Nephron (organoid): ENCODE measurements around the gene NOL4L.

ENCODE experiments used
- H3K27ac Mint-ChIP-seq, 3 experiments: 2 replicates each; pipeline ENCODE4 v1.8.0; 2020; ENCODE audit warnings: mixed read lengths in 3 of 3, mild to moderate bottlenecking in 2 of 3, moderate library complexity in 1 of 3
- H3K27me3 Mint-ChIP-seq: 2 replicates; pipeline ENCODE4 v1.8.0; 2021; ENCODE audit warnings: low read depth, mild to moderate bottlenecking, moderate library complexity, mixed read lengths
- H3K36me3 Mint-ChIP-seq: 2 replicates; pipeline ENCODE4 v1.8.0; 2020; ENCODE audit warnings: low read depth, mixed read lengths
- H3K4me1 Mint-ChIP-seq: 2 replicates; pipeline ENCODE4 v1.8.0; 2020; ENCODE audit warnings: mixed read lengths
- H3K4me3 Mint-ChIP-seq, 3 experiments: 2 replicates each; pipeline ENCODE4 v1.8.0; 2020; ENCODE audit warnings: mild to moderate bottlenecking in 3 of 3, mixed read lengths in 3 of 3, moderate library complexity in 2 of 3
- H3K9me3 Mint-ChIP-seq: 2 replicates; pipeline ENCODE4 v1.8.0; 2020; ENCODE audit warnings: mixed read lengths
- CTCF ChIP-seq, 3 experiments: fragments of 200-600 bp; sonication (generic); IDR thresholded peaks; one replicate each; pipeline ENCODE4 v1.5.0; 2021; ENCODE audit warnings: antibody characterized with exemption in 3 of 3; ENCODE audit not compliant: unreplicated experiment in 3 of 3

NOL4L gene

GRCh38 chr20:32560989-32561830 is 23.9 kb downstream of the NOL4L start:
- Mint-ChIP-seq H3K4me3 (no peak overlapping the region), H3K36me3 (no peaks in the 10 kb centered on the region), H3K27me3 (peaks cover 4% of the 10 kb centered on the region), H3K27ac (peak overlapping the region; percentile 29 to 42 (median 31)), H3K9me3 (no peaks in the 10 kb centered on the region), H3K4me1 (peaks cover 47% of the 10 kb centered on the region)
- TF ChIP-seq CTCF (IDR thresholded peaks at IDR 0.05; ENCODE audit: unreplicated experiment in 3 of 3), result no peak

- H3K36me3 Mint-ChIP-seq, result peaks cover under 1% of the 10 kb centered on the region
- H3K27ac Mint-ChIP-seq, result peak overlapping the region; percentile 31 to 54 (median 50)
- no peaks in the 10 kb centered on the region for H3K9me3 Mint-ChIP-seq
- no peak overlapping the region for H3K4me3 Mint-ChIP-seq
- peaks cover 47% of the 10 kb centered on the region for H3K4me1 Mint-ChIP-seq
- no peak for TF ChIP-seq CTCF (IDR thresholded peaks at IDR 0.05; ENCODE audit: unreplicated experiment in 3 of 3)
- H3K27me3 Mint-ChIP-seq, result peaks cover 4% of the 10 kb centered on the region
Observed at GRCh38 chr20:32560482-32560988, 24.6 kb downstream of the NOL4L start.

- H3K27me3 Mint-ChIP-seq, result peaks cover 4% of the 10 kb centered on the region
Observed at GRCh38 chr20:32559753-32560380, 25.3 kb downstream of the NOL4L start.

GRCh38 chr20:32559205-32559752 is 25.9 kb downstream of the NOL4L start:
- H3K9me3 Mint-ChIP-seq, result no peaks in the 10 kb centered on the region

More at GRCh38 chr20:32559753-32560380, 25.3 kb downstream of the NOL4L start:
- Mint-ChIP-seq H3K27ac (peak overlapping the region; percentile 31 to 54 (median 50)), H3K4me1 (peaks cover 50% of the 10 kb centered on the region), H3K36me3 (peaks cover 3% of the 10 kb centered on the region), H3K4me3 (no peak overlapping the region), H3K9me3 (no peaks in the 10 kb centered on the region)
- no peak for TF ChIP-seq CTCF (IDR thresholded peaks at IDR 0.05; ENCODE audit: unreplicated experiment in 3 of 3)

GRCh38 chr20:32558526-32558925 is 26.6 kb downstream of the NOL4L start:
- Mint-ChIP-seq H3K27me3 (peaks cover 4% of the 10 kb centered on the region), H3K27ac (peak overlapping the region; percentile 42 to 76 (median 45)), H3K4me1 (peaks cover 50% of the 10 kb centered on the region), H3K36me3 (peaks cover 3% of the 10 kb centered on the region), H3K9me3 (no peaks in the 10 kb centered on the region), H3K4me3 (no peak overlapping the region)
- TF ChIP-seq CTCF (IDR thresholded peaks at IDR 0.05; ENCODE audit: unreplicated experiment in 3 of 3), result no peak

More at GRCh38 chr20:32559205-32559752, 25.9 kb downstream of the NOL4L start:
- peaks cover 4% of the 10 kb centered on the region for H3K27me3 Mint-ChIP-seq
- no peak for TF ChIP-seq CTCF (IDR thresholded peaks at IDR 0.05; ENCODE audit: unreplicated experiment in 3 of 3)
- H3K36me3 Mint-ChIP-seq, result peaks cover 3% of the 10 kb centered on the region
- H3K4me3 Mint-ChIP-seq, result no peak overlapping the region
- H3K4me1 Mint-ChIP-seq, result peaks cover 50% of the 10 kb centered on the region
- H3K27ac Mint-ChIP-seq, result peak overlapping the region in 2 of 3 experiments; percentile 41 to 42
